Bronchial epithelial cell (primary cell): ENCODE data around the gene CLDND1. TPM values are rescaled to one million over a fixed set of nuclear protein-coding genes. Genes with fewer than 3 reads are reported as not detected.

Experiments
- DNase-seq: peaks from one replicate; pipeline ENCODE4 v3.0.0-alpha.2; 2010; ENCODE audit warnings: low read depth
- FAIRE-seq: peaks from 2 replicates; lab custom pipeline; 2011; peaks lifted over from hg19 to GRCh38; lab: Jason Lieb, UNC
- H3K27me3 ChIP-seq: 2 replicates; pipeline ENCODE4 v1.5.1; 2011; ENCODE audit warnings: low read length; ENCODE audit not compliant: control insufficient read depth, insufficient read depth
- H3K36me3 ChIP-seq: 2 replicates; pipeline ENCODE4 v1.5.1; 2011; ENCODE audit warnings: low read length; ENCODE audit not compliant: control insufficient read depth, insufficient read depth
- H3K4me3 ChIP-seq: 2 replicates; pipeline ENCODE4 v1.5.1; 2011; ENCODE audit warnings: mild to moderate bottlenecking, low read depth, low read length, control low read depth
- CTCF ChIP-seq: IDR thresholded peaks from 2 replicates; pipeline ENCODE4 v1.5.1; 2011; ENCODE audit warnings: mild to moderate bottlenecking, moderate library complexity, low read length, control low read depth, inconsistent platforms; ENCODE audit not compliant: insufficient read depth, severe bottlenecking
- total RNA-seq: library from RNA; depleted of rRNA; stranded (reverse); fragments of >200 nt; gene quantifications from 2 replicates; pipeline ENCODE4 v1.2.1, GENCODE V29; 2014

The CLDND1 gene
- total RNA-seq, 1 donor from 2014 or later = 216 TPM

DNA sequence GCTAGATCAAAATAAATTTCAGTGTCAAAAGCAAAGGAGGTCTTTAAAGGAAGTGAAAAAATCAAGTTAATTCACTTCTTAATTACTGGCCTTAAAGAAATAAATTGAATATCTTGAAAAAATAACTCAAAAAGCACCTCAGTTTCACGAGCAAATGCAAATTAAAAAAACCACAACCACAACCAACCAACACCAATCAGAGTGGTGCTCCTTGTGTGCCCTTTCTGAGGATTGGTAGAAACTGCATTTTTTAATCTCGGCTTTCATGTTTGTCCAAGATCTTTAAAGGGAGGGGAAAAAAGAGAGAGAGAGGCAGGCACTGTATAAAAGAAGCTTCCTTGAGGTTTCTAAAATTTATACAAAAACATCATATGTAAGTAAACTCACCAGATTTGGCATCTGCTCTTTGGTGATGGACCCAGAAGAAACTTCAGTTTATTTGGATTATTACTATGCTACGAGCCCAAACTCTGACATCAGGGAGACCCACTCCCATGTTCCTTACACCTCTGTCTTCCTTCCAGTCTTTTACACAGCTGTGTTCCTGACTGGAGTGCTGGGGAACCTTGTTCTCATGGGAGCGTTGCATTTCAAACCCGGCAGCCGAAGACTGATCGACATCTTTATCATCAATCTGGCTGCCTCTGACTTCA is 9.0 kb upstream of the CLDND1 start, which contains the start of gene GPR15:
Gene GPR15 (plus strand): TSS at position 357 of the 653 bp plus-strand sequence. CDS start 56 bp downstream, at position 413.
- DNase-seq = no peak
- Histone ChIP-seq H3K4me3 (no peak within 1 kb of the TSS), H3K36me3 (no peaks in the 10 kb centered on the region), H3K27me3 (no peaks in the 10 kb centered on the region)
- FAIRE-seq = no peak
- TF ChIP-seq CTCF = no peak

DNA sequence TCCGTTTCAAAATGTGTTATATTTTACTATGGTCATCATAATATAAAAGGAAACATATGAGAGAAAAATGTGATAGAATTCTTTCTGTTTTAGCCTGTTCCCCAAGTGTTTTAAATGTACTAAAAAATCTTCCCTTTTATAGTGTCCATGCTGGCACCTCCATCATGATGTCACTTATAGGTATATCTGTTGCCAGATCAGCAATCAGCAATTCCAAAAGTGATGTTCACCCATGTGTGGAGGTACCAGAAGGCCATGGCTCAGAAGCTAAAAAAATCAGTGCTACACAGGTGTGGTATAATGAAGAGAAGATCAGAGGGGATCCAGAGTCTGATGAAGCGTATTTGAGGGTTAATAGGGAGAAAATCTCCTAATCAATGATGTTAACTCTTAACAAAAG is 8.0 kb upstream of the CLDND1 start:
- DNase-seq = no peak
- no peak for TF ChIP-seq CTCF
- FAIRE-seq = no peak
- H3K27me3 ChIP-seq = no peaks in the 10 kb centered on the region
- no peaks in the 10 kb centered on the region for H3K36me3 ChIP-seq
- no peak overlapping the region for H3K4me3 ChIP-seq

DNA sequence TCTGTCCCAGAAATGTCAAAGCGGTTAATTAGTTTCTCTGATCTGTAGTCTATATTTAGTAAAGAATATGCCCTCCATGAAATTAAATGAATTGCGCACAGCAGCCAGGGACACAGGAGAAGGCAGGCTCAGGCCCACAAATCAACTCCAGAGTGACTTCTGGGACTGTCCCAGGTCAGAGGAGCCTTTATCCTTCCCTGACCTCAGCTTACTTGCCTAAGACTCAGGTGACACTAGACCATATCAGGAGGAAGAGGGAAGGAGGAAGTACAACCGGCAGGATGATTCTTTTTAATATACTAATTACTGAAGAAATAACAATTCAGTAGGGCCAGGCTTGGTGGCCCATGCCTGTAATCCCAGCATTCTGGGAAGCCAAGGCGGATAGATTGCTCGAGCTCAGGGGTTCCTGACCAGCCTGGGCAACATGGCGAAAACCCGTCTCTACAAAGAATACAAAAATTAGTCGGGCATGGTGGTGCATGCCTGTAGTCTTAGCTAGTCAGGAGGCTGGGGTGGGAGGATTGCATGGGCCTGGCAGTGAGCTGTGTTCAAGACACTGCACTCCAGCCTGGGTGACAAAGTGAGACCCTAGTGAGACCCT is 7.3 kb upstream of the CLDND1 start:
- no peak for TF ChIP-seq CTCF
- no peaks in the 10 kb centered on the region for H3K27me3 ChIP-seq
- no peaks in the 10 kb centered on the region for H3K36me3 ChIP-seq
- no peak for FAIRE-seq
- DNase-seq = no peak
- no peak overlapping the region for H3K4me3 ChIP-seq

DNA sequence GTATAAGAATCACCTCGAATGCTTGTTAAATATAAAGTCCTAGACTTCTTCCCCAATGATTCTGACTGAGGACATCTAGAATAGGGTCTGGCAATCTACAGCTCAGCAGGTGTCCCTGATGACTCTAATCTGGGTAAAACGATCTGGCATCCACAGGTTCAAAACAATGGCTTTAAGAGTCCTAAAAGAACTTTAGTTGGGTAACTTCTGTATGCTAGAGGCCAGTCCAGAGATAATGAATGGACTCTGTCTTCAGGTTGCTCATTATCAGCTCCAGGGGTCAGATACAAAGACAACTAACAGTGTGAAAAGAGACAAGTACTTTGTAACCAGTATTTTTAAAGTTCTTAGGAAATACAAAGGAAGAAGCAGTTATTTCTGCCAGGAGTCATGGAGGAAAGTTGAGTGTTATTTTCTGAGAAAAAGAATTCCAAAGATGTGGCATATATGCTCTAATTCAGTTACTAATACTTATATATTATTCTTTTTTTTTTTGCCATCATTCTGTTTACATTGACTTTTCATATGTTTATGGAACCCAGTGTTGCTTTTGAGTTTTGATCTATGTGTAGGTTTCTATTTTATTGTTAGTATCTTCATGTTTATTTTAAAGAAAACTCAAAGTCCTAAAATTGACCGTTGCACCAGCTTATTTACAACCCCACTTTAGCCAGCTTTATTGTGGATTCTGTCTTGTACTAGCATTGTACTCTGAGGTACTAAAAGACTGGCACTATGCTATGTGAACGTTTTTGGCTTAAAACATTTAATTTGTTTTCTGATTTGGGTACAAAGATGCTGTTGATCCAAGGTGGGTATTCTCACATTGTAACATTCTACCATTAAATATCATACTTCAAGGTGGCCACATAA is 6.0 kb upstream of the CLDND1 start:
- H3K36me3 ChIP-seq = no peaks in the 10 kb centered on the region
- no peak for TF ChIP-seq CTCF
- no peaks in the 10 kb centered on the region for H3K27me3 ChIP-seq
- DNase-seq (no peak), FAIRE-seq (no peak)
- H3K4me3 ChIP-seq = no peak overlapping the region

GRCh38 chr3:98525494-98525893 is 2.8 kb upstream of the CLDND1 start:
- no peaks in the 10 kb centered on the region for H3K27me3 ChIP-seq
- H3K36me3 ChIP-seq = peaks cover 2% of the 10 kb centered on the region
- TF ChIP-seq CTCF = no peak
- DNase-seq (no peak), FAIRE-seq (no peak)
- H3K4me3 ChIP-seq = no peak overlapping the region
